GM12864 (cell line): ENCODE measurements around the gene SEC24C.

Experiments used
- DNase-seq: peaks from one replicate; pipeline ENCODE4 v3.0.0-alpha.2; 2011; ENCODE audit warnings: low read depth
- H3K4me3 ChIP-seq: 2 replicates; pipeline ENCODE4 v1.5.1; 2011; ENCODE audit warnings: mild to moderate bottlenecking, low read depth, low read length, control low read depth
- CTCF ChIP-seq: IDR thresholded peaks from 2 replicates; pipeline ENCODE4 v1.5.1; 2011; ENCODE audit warnings: low read depth, mild to moderate bottlenecking, moderate library complexity, low read length, control low read depth, inconsistent platforms; ENCODE audit errors: missing control alignments

Gene SEC24C

GRCh38 chr10:73796766-73797165 is 52.6 kb downstream of the SEC24C start:
- no peak for TF ChIP-seq CTCF
- DNase-seq: no peak
- H3K4me3 ChIP-seq: no peak overlapping the region

GRCh38 chr10:73797324-73798025 is 53.3 kb downstream of the SEC24C start:
- TF ChIP-seq CTCF: no peak

GRCh38 chr10:73798087-73798486 is 53.9 kb downstream of the SEC24C start:
- TF ChIP-seq CTCF: no peak
- no peak overlapping the region for H3K4me3 ChIP-seq
- no peak for DNase-seq

More at GRCh38 chr10:73797324-73798025, 53.3 kb downstream of the SEC24C start:
- H3K4me3 ChIP-seq: no peak overlapping the region
- no peak for DNase-seq

GRCh38 chr10:73798927-73799560 is 54.9 kb downstream of the SEC24C start:
- DNase-seq: no peak
- H3K4me3 ChIP-seq: no peak overlapping the region
- TF ChIP-seq CTCF: no peak

GRCh38 chr10:73799899-73800559 is 55.9 kb downstream of the SEC24C start:
- no peak overlapping the region for H3K4me3 ChIP-seq
- no peak for TF ChIP-seq CTCF
- DNase-seq: no peak

GRCh38 chr10:73800560-73801252 is 56.5 kb downstream of the SEC24C start:
- DNase-seq: no peak
- no peak for TF ChIP-seq CTCF
- no peak overlapping the region for H3K4me3 ChIP-seq
